VCaP (cell line): ENCODE data around the gene MYO3B.
A peak's percentile ranks its signal among the peaks of the same experiment; 100 is the strongest.

Experiments used
- H3K27ac ChIP-seq: fragments of 450-650 bp; 2 replicates; pipeline ENCODE4 v1.5.1; 2017
- TF ChIP-seq, protein P1 (sequence below): fragments of 450-650 bp; conservative IDR thresholded peaks from 2 replicates; pipeline ENCODE4 v1.5.1; 2017; ENCODE audit warnings: mild to moderate bottlenecking, moderate library complexity

Gene MYO3B

GRCh38 chr2:170434900-170435621, 257.1 kb downstream of the MYO3B start:
- no peak overlapping the region for H3K27ac ChIP-seq

DNA sequence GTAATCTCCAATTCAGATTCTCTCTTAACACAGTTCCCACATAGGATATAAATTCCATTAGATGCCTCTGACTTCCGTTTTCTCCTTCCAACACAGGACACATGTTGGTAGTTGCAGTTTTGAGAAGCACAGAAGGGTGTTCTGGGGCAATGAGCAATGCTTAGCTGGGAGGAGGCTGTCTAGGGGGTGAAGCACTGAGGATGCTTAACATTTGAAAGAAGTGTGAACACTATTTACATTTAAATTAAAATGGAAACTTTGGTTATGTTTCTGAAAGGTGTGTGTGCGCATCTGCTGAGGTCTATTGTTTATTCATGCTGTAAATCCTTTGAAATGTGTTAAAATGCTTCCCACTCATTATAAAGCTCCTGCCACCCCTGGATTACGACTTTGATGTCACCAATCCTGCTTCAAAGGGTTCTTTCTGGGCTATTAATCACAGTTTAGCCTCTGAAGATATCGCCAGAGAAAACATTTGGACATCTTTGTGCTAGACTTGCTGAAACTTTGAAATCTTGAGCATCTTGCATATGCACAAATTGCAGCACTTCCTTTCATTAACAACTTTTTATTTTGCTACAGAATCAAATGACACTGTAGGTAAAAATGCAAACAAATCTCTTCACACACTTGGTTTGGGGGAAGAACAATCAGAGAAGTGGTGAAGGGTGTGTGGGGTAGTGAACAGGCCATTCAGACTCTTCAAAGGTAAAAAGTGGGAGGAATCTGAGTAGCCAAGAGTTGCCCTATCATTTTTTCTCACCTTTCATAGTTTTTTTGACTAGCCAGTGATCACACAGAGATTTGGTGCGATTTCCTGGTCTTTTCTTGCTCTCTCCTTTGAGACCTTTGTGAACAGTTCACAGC, 258.4 kb downstream of the MYO3B start:
- no peak overlapping the region for H3K27ac ChIP-seq

More at GRCh38 chr2:170434900-170435621, 257.1 kb downstream of the MYO3B start:
- TF ChIP-seq, protein P1, sequence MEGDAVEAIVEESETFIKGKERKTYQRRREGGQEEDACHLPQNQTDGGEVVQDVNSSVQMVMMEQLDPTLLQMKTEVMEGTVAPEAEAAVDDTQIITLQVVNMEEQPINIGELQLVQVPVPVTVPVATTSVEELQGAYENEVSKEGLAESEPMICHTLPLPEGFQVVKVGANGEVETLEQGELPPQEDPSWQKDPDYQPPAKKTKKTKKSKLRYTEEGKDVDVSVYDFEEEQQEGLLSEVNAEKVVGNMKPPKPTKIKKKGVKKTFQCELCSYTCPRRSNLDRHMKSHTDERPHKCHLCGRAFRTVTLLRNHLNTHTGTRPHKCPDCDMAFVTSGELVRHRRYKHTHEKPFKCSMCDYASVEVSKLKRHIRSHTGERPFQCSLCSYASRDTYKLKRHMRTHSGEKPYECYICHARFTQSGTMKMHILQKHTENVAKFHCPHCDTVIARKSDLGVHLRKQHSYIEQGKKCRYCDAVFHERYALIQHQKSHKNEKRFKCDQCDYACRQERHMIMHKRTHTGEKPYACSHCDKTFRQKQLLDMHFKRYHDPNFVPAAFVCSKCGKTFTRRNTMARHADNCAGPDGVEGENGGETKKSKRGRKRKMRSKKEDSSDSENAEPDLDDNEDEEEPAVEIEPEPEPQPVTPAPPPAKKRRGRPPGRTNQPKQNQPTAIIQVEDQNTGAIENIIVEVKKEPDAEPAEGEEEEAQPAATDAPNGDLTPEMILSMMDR, result no peak

GRCh38 chr2:170446078-170446477, 268.1 kb downstream of the MYO3B start:
- H3K27ac ChIP-seq, result no peak overlapping the region
- TF ChIP-seq, protein P1, result no peak

More for the DNA sequence above, 258.4 kb downstream of the MYO3B start:
- TF ChIP-seq, protein P1, result no peak

DNA sequence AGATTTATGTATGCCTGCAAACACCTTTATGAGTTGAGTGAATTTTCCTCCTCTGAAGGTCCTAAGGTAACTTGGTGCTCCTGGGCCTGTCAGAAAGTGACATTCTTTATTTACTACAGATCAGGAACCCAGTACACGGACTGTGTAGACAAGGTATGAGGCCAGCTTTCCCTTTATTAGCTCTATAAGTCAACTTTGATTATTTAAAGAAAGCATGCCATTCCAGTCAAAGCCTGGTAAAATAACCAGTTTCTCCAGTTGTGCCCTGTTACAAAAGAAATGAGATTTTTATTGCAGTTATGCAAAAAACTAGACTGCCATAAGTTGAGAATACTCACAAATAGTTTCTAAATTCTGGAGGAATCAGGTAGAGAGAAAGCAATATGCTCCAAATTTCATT, 271.1 kb downstream of the MYO3B start:
- H3K27ac ChIP-seq, result no peak overlapping the region
- TF ChIP-seq, protein P1, result no peak

DNA sequence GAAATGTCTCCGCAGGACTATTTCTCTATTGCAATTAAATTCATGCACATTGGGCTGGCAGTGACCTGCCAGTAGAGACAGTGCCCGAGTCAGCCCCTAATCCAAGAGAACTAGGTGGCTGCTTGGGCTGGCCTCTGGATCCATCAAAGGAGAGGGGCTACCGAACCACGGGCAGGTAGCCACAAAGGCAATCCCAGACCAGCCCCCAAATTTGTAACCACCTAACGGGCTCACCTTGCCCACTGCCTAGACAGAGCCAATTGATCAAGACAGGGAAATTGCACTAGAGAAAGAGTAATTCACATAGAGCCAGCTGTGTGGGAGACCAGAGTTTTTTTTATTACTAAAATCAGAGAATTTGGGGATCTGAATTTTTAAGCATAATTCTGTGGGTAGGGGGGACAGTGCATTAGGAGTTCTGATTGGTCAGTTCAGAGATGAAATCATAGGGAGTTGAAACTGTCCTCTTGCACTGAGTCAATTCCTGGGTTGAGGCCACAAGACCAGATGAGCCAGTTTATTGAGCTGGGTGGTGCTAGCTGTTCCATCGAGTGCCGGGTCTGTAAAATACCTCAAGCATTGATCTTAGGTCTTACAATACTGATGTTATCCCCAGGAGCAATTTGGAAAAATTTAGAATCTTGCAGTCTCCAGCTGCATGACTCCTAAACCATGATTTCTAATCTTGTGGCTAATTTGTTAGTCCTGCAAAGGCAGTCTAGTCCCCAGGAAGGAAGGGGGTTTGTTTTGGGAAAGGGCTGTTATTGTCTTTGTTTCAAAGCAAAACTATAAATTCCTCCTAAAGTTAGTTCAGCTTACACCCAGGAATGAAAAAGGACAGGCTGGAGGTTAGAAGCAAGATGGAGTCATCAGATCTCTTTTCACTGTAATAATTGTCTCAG, 276.8 kb downstream of the MYO3B start:
- peak overlapping the region; percentile 98 for H3K27ac ChIP-seq

DNA sequence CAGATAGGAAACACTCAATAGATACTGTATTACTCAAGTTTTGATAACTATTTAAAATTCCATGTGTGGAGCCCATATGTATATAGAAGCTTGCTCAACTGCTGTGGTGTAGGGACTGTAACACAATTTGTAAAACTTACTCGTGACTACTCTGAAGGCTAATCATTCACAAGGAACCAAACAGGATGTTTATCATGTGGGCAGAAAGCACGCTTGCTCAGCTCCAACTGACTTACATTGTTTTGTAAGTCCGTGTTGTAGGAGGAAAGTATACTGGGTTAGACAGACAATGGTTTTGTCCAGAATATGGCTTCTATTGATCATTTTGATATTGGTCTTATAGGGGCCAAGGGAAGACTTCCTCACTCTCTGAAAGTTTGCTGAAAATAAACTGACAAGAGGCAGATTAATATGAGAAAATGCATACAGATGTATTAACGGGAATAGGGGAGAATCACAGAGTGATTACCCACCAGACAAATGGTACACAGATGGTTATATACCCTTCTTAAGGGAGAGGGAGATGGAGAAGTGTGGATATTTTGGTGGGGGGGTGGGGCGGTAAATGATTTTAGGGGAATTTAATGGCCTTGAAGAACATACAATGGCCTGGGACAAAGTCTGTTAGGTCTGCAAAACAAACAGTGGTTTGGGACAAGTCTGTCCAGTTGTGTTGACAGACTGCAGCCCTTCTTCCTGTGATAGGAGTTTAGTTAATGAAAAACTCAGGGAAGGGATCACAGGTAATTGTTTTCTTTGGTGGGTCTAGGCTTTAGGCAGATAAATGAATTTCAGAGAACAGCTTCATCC, 277.9 kb downstream of the MYO3B start:
- peak overlapping the region; percentile 98 for H3K27ac ChIP-seq
- TF ChIP-seq, protein P1, result no peak

More for the DNA sequence above, 276.8 kb downstream of the MYO3B start:
- TF ChIP-seq, protein P1, result no peak
